Measurements from ENCODE around the gene AUNIP.

AUNIP gene

GRCh38 chr1:25809283-25809926 is 49.9 kb downstream of the AUNIP start:
- DNase-seq (ENCODE audit: low read depth), result no peak

DNA sequence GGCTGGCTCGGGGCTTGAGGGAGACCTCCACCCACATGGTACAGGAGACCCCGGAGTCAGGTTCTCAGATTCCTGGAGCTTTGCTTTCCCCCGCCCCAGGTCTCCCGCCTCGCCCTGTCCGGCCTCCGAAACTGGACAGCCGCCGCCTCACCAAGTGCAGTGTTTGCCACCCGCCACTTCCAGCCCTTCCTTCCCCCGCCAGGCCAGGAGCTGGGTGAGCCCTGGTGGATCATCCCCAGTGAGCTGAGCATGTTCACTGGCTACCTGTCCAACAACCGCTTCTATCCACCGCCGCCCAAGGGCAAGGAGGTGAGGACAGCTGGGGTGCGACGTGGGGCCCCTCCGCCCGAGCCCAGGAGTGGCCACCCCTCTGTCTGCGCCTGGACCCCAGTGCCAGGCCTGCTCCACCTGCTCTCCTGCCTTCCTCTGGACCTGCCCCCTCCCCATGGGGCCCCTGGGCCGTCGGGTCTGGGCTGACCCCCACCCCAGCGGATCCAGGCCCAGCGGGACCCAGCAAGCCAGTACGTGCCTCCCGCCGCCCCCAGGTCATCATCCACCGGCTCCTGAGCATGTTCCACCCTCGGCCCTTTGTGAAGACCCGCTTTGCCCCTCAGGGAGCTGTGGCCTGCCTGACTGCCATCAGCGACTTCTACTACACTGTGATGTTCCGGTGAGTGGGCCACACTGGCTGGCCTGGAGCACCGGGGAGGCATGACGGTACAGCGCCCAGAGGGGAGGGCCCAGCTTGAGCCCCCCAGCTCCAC is 50.6 kb downstream of the AUNIP start:
- DNase-seq (ENCODE audit: low read depth), result no peak

DNA sequence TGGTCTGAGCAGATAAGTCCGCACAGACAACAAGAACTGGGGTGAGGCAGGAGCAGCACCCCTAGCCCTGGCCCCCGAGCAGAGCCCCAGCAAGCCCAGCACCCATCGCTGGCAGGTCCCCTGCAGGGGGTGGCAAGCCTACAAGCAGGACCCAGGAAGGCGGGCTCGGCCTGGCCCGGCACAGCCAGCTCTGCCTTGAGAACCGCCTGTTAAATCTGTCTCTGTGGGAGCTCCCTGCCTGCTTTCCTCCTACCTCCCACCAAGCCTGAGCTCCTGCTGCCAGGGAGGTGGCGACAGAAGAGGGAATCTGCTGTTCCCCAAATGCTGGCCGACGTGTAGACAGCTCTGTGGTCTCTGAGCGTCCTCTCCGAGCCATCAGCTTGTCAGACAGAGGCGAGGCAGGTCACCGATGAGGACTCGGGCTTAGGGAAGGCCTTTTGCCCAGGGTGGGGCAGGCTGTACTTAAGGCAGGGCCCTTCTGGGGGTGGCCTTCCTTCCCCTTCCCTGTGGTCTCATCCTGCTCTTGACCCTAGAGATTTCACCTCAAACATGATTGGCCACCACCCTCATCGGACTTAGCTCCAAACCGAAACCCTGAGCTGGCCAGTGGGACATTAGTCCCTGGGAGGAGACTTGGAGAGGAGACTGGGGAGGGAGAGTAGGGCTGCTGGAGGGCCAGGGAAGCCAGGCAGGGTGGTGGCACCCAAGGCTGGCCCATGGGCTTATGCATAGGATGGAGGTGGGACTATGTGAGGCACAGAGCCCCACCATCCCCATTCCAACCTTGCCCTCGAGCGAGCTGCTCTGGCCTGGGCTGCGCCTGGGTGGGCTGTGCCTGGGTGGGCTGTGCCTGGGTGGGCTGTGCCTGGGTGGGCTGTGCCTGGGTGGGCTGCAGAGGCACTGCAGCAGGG is 51.5 kb downstream of the AUNIP start:
- no peak for DNase-seq (ENCODE audit: low read depth)

DNA sequence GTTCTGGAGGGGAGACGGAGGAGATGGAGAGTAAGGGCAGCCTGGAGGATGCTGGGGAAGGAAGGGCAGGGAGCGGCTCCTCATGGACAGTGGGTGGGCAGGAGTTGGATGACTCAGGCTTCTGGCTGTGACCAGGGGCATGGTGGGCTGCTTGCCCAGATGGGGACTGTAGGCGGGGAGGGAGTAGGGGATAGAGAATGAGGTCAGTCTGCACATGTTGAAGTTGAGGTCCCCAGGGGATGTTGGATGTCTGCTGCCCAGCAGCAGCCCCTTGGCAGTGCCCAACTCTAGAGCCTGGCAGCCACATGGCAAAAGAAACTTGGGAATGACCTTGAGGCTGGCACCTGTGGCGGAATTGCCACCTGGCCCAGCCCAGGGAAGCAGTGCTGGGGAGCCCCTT is 52.8 kb downstream of the AUNIP start:
- DNase-seq (ENCODE audit: low read depth), result no peak

DNA sequence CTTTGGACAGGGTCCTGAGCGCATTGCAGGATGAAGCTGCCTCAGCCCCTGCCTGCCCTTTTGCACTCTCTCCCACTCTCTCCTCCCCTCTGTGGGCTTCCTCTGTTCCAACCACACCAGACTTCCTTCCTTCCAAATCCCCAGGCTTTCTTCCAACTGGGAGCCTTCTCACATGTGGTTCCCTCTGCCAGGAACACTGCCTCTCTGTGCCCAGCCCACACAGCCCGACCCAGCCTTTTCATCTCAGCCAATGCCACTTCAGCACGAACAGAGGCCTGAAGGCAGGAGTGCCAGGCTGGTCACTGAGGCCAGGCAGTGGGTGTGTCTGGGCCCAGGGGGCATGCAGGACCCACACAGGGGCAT is 53.4 kb downstream of the AUNIP start:
- no peak for DNase-seq (ENCODE audit: low read depth)

DNA sequence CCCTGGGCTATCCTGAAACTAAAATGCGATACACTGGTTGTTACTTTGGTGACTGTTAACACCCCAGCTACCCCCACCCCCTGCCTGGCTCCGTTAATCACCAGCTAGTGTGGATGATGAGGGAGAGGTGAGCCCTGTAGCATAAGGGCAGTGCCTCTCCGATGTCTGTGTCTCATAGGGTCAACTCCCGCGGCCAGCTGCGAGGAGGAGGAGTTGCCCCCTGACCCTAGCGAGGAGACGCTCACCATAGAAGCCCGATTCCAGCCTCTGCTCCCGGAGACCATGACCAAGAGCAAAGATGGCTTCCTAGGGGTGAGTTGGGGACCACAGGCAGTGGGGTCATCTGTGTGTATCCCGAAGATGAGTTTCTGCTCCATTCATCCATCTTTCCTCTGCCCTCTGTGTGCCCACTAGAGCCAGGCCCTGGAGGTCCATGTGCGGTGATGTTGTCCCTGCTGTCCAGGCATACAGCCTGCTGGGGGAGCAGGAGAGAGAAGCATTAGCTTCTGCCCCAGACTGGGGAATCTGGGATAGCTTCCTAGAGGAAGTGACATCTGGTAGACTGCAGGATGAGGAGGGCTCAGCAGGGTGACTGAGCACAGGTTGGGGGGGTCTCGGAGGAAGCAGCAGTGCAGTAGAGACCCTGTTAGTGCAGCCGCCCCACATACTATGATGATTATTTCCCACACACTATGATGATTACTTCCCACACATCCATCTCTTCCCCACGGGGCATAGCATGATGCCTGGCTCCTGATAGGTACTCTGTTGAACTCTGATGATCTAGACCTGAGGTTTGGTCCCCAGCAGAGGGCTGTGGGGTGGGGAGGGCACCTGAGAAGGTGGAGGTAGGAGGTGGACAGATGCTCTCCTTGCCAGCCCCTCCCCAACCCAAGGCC is 54.0 kb downstream of the AUNIP start:
- no peak for DNase-seq (ENCODE audit: low read depth)

DNA sequence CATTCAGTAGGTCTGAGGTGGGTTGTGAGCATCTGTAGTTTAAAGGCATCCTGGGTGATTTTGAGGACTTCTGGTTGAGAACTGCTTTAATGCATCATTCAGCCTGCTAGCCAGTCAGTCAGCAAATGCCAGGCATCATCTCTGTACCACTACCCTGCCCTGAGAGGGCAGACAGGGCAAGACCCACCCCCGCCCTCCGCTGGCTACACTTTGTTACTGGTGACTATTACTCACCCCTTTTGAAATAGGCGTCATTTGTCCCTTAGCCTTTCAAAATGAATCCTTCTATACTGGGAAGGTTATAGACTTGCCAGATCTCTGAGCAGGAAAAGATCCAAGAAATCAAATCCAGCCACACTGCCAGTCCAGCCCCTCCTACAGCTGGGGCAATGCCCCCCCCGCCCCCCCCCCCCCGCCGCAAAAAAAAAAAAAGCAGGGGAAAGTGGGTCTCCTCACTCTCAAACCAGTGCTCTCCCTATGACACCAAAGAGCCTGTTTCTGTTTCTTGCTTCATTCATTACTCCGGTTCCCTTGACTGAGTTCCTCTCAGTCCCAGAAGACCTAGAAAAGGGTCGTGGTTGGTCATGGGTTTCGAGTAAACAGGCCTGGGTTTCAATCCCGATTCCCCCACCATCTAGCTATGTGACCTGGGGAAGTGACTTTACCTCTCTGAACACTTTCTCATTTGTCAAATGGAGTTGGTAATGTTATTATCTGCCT is 54.9 kb downstream of the AUNIP start:
- no peak for DNase-seq (ENCODE audit: low read depth)

DNA sequence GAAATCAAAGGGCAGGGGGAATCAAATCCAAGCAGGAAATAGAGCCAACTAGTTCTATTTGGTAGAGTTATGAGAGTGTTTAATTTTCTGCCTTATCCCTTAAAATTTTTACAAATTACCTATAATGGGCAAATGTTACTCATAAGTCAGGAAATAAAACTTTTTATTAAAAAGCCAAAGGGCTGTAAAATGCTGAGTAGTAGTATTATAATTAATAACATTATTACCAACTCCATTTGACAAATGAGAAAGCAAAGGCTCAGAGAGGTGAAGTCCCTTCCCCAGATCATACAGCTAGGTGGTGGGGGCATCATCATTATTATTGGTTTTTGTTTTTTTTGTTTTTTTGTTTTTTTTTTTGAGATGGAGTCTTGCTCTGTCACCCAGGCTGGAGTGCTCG is 55.9 kb downstream of the AUNIP start:
- DNase-seq (ENCODE audit: low read depth), result no peak

GRCh38 chr1:25802915-25803314 is 56.3 kb downstream of the AUNIP start:
- no peak for DNase-seq (ENCODE audit: low read depth)

- no peak for DNase-seq (ENCODE audit: low read depth)
Observed at GRCh38 chr1:25800703-25801377, 58.4 kb downstream of the AUNIP start.

DNA sequence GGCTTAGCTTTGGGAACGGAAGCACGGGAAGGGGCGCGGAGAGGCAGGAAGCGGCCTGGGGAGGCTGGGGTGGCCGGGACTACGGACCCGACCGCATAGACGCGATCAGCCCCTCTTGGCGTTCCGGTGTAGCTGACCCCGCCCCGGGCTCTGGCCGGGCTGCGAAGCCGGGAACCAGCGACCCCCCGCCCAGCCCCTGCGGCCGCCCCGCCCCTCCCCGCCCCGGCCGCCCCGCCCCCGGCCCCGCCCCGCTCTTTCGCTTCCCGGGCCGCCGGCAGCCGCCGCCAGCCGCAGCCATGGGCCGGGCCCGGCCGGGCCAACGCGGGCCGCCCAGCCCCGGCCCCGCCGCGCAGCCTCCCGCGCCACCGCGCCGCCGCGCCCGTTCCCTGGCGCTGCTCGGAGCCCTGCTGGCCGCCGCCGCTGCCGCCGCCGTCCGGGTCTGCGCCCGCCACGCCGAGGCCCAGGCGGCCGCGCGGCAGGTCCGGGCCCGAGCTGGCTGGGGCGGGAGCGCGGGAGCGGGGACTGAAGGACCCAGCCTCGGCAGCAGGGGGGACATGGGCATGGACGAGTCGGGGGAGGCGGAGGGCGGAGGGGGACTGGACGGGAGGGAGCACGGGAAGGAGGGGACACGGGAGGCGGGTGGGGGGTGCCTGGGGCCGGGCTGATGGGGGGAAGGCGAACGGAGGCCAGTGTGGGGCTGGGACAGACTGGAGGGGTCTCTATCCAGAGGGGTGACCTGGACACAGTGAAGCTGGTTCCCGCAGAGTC is 59.1 kb downstream of the AUNIP start, which contains the start of gene SELENON:
SELENON (plus strand) TSS at position 259 of the 768 bp plus-strand sequence; CDS start at position 297, 38 bp downstream.
- DNase-seq (ENCODE audit: low read depth), result no peak

DNA sequence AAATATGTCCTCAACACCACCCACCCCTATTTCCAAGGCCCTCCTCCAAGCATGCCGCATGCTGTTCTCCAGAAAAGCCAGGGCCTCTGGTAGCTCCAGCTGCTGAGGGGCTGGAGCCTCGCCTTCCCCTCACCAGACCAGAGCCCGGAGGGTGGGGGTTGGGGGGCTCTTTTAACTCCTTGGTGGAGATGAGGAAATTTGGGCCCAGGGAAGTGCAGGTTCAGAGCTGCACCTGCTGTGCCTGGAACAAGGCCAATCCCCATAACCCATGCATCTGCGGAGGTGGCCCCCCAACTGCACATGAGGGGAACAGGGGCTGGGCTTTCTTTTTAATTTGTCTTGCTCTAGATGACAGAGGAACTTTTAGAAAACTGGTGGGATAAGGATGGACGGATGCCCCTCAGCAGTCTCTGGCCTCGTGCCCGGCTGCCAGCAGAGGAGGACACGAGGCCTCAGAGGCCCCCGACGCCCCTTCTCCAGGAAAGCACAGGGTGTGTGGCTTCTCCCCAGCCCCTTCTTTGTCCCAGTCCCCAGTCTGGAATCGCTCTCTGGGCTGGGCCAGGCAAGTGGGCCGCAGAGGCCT is 59.8 kb downstream of the AUNIP start:
- DNase-seq (ENCODE audit: low read depth), result no peak

DNA sequence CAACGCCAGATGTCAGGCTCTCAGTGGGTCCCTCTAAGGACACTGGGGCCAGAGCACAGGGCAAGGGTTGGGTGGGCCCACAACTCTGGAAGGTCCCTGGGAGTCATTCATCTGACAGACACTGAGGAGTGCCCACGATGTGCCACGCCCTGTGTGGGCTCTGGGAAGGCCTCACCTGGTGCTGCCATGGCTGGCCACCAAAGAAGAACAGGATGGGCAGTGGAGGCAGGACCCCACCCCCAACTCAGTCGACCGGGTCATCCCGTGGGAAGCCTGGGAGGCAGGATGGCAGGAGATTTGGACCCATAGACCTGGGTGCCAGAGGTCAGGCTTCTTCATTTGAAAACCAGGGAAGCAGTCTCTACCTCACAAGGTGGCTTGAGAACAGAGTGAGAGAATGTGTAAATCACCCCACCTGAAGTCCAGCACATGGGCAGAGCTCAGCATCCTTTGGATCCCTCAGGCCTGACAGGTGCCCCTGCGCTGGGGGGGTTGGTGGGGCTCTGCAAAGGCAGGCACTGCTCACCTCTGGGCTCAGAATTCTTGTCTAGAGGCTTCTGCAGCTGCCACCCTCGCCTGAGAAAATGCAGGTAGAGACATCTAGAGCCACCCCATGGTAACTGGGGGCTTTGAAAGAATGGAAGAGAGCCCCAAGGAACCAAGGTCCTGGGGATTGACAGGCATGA is 60.4 kb downstream of the AUNIP start:
- no peak for DNase-seq (ENCODE audit: low read depth)

DNA sequence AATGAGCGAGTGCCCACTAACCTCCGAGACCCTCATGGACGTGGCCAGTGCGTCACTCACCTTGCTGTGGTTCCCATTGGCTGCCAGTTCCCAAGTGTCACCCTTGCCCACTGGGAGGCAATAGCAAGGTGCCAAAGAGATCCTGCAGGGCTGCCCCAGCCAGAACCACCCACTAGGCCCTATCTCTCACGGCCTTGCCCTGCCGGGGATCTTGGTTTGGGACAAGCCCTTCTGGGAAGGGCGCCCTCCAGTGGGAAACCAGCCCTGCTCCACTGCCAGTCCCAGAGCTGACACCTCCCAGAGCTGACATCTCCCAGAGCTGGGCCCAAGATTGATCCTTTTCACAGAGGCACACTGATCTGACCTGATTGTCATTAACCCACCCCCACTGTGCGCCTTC is 61.3 kb downstream of the AUNIP start:
- DNase-seq (ENCODE audit: low read depth), result no peak

DNA sequence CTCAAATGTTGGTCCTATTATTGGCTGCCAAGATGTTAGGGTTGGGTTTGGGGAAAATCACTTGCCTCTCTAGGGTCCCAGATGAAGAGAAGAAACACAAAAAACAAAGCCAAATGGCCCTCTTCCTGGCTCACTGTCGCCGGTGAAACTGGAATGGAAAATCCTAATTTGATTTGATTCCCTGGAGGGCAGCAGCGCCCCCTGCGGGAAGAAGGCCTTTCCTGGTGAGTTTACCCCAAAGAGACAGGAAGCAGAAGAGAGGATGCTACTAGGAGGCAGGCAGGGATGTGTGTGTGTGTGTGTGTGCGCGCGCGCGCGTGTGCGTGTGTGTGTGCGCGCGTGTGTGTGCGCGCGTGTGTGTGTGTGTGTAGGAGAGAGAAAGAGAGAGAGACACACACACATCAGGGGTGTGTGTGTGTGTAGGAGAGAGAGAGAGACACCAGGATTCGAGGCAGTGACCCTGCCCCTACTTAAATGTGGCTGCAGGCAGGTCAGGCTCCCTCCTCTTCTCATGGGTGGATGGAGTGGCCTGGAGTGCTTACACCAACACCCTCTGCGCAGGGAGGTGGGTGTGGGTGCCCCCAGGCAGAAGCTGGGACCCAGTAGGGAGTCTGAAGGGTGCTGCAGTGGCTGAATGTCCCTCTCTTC is 62.3 kb downstream of the AUNIP start:
- peak; percentile 61 for DNase-seq (ENCODE audit: low read depth)

DNA sequence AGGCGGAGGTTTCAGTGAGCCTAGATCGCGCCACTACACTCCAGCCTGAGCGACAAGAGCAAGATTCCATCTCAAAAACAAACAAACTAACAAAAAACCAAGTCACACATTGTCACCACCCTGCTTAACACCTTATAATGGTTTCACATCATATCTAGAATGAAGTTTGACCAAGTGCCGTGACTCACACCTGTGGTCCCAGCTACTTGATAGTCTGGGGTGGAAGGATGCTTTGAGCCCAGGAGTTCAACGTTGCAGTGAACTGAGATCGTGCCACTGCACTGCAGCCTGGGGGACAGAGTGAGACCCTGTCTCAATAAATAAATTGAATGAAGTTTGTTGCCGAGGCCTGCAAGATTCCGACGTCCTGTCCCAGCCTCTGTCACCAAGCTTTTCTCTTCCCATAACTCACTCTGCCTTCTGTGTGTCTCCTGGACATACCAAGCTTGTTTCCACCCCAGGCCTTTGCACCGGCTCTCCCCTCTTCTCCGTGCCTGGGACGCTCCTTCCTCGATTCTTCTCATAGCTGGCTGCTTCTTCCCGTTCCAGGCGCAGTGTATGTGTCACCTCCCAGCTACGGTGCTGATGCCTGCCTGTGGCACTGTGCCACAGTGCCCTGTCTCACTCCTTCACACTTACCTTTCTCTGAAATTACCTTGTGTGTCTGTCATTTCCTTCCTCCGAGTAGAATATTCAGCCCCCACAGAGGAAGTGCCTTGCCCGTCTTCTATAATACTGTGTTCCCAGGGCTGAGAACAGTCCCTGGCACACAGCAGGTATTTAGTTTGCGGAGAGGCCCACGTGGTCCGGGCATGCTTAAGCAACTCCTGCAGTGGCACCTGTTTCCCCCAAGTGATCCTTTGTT is 63.1 kb downstream of the AUNIP start:
- no peak for DNase-seq (ENCODE audit: low read depth)

- no peak for DNase-seq (ENCODE audit: low read depth)
Observed at GRCh38 chr1:25795211-25795610, 64.0 kb downstream of the AUNIP start.

Data from HS-27A (cell line).